Measurements from ENCODE around the gene KCNJ9. TPM values are rescaled to one million over a fixed set of nuclear protein-coding genes. Genes with fewer than 3 reads are reported as not detected.

KCNJ9 gene
- total and polyA plus RNA-seq, 2 of the 4 experiments (the other 2 are of a cell fraction), result not detected

GRCh38 chr1:160096274-160097116, 15.2 kb downstream of the KCNJ9 start:
- Histone ChIP-seq H3K27ac (ENCODE audit: insufficient read depth, low read length) (no peak overlapping the region), H2BK120ac (ENCODE audit: low read depth, low read length) (no peak overlapping the region), H3K36me3 (ENCODE audit: control insufficient read depth, insufficient read depth, low read length) (peaks cover 3% of the 10 kb centered on the region; the same call in 1 of the 2 replicates), H3K9ac (ENCODE audit: low read depth, low read length) (no peak overlapping the region), H2AFZ (replicated peaks; ENCODE audit: low read length, poor library complexity) (no peak overlapping the region), H4K8ac (ENCODE audit: low read depth in 2 of 2, low read length in 2 of 2) (no peak overlapping the region), H3K56ac (ENCODE audit: extremely low read depth, insufficient read depth, low read length) (no peak overlapping the region), H3K4me2 (ENCODE audit: low read depth, low read length) (no peak overlapping the region), H3K79me1 (ENCODE audit: low read depth in 1 of 2, low read length in 2 of 2) (peaks cover 0 to 20% of the 10 kb centered on the region in 2 experiments; a peak in 3 of 4 replicates), H2BK15ac (ENCODE audit: low read depth, low read length) (no peak overlapping the region), H2BK20ac (ENCODE audit: low read depth, low read length) (no peak overlapping the region), H3K23ac (ENCODE audit: low read depth, low read length) (0 out of 2 replicates have a peak overlapping the region, but pooled peaks have one; percentile 33), H4K91ac (ENCODE audit: insufficient read depth, low read depth, low read length) (no peak overlapping the region), H3K4ac (ENCODE audit: low read depth, low read length) (no peak overlapping the region; the same call in 1 of the 2 replicates), H3K4me3 (ENCODE audit: insufficient read depth, low read depth, low read length) (no peak overlapping the region), H3K18ac (ENCODE audit: low read depth, low read length) (no peak overlapping the region), H3K27me3 (ENCODE audit: control insufficient read depth, insufficient read depth, low read length) (no peaks in the 10 kb centered on the region), H2BK5ac (ENCODE audit: low read depth, low read length, poor library complexity, severe bottlenecking) (no peak overlapping the region), H4K5ac (ENCODE audit: low read depth, low read length) (no peak overlapping the region), H3K9me3 (ENCODE audit: control insufficient read depth, insufficient read depth, low read length) (no peaks in the 10 kb centered on the region), H3K14ac (replicated peaks; ENCODE audit: low read depth, low read length) (no peak overlapping the region), H4K20me1 (ENCODE audit: insufficient read depth, low read length) (0 out of 2 replicates have a peak, but pooled peaks cover 5% of the 10 kb centered on the region), H2AK9ac (replicated peaks; ENCODE audit: low read depth, low read length, poor library complexity) (peak overlapping the region; percentile 58), H3K4me1 (ENCODE audit: control insufficient read depth, insufficient read depth, low read length) (peaks cover 9% of the 10 kb centered on the region), H2AK5ac (ENCODE audit: low read depth, low read length) (0 out of 2 replicates have a peak overlapping the region, but pooled peaks have one; percentile 24), H3K9me1 (ENCODE audit: insufficient read depth, low read length) (no peaks in the 10 kb centered on the region)
- ChIA-PET CTCF (interaction anchor here (2.2 kb wide), 1 partner anchor 11 kb away, joined by 9 read pairs; no protein-coding TSS in a partner anchor), POLR2A (ENCODE audit: unreplicated experiment) (no interaction called here)
- ATAC-seq (ENCODE audit: low read depth), result no peak
- in situ Hi-C loops (cut with MboI; ENCODE audit: low sequenced_read_pairs) (loop anchor here (10.0 kb wide), 1 partner anchor 258 kb away; no protein-coding TSS in a partner anchor), intact Hi-C loops (cut with micrococcal nuclease) (no loop called here), dilution Hi-C loops (cut with HindIII; ENCODE audit: low sequenced_read_pairs, unreplicated experiment) (no loop called here)
- WGBS, 2 experiments (ENCODE audit: extremely low coverage in 2 of 2, insufficient read length in 1 of 2), result 67% methylated on average over 1 of the region's 4 CpGs; no CpG with 5 or more reads in 1 of the 2 experiments
- BruUV-seq (replicated peaks), result no TSS peak
- TF ChIP-seq CEBPB (IDR thresholded peaks at IDR 0.05; ENCODE audit: low read depth, low read length) (peak; percentile 37; the same call in 1 of the 2 replicates), MXI1 (IDR thresholded peaks at IDR 0.05; ENCODE audit: borderline replicate concordance, low read depth, low read length) (no peak), RCOR1 (IDR thresholded peaks at IDR 0.05; ENCODE audit: insufficient replicate concordance, low read length) (no peak), POLR2A (IDR thresholded peaks at IDR 0.05; ENCODE audit: low read depth, low read length) (no peak)
- peak; percentile 52 for DNase-seq

All from IMR-90 (cell line).